H1 (cell line): ENCODE data around the gene RNASEH2A. TPM values are rescaled to one million over a fixed set of nuclear protein-coding genes. Genes with fewer than 3 reads are reported as not detected.

Source experiments
- TEAD4 ChIP-seq: IDR thresholded peaks from 2 replicates; pipeline ENCODE4 v1.6.1; 2012; ENCODE audit warnings: low read depth, low read length, inconsistent platforms, mixed read lengths
- polyA plus RNA-seq, 7 experiments: library from polyadenylated mRNA; depleted of rRNA in 3 of 7; stranded (reverse) in 5 of 7; unstranded in 2 of 7; fragments of >200 nt in 5 of 7; fragments of 200-250 nt in 2 of 7; gene quantifications; 1 replicate in 5 of 7; 2 replicates in 1 of 7; 4 replicates in 1 of 7; pipeline versions ENCODE4 v1.2.1 to v1.2.3, GENCODE V29; 2011 to 2013; ENCODE audit warnings: missing spikeins in 2 of 7, mixed read lengths in 2 of 7
- total RNA-seq: library from RNA; stranded (reverse); fragmentation: NEBNext Ultra II Directional; extraction: Animal tissue kit (Norgen Biotek cat#: 25700); gene quantifications from 2 replicates; pipeline ENCODE4 v1.2.1, GENCODE V29; 2021
- TF ChIP-seq, protein P1 (sequence below): IDR thresholded peaks from 2 replicates; pipeline ENCODE4 v1.6.1; 2011; ENCODE audit warnings: low read length, improper control_type of control experiment

Gene RNASEH2A
- total and polyA plus RNA-seq, 2 of the 8 experiments (the other 6 are each of a cell fraction or from before 2014, with no cell fraction given): 67.5 to 120 TPM

DNA sequence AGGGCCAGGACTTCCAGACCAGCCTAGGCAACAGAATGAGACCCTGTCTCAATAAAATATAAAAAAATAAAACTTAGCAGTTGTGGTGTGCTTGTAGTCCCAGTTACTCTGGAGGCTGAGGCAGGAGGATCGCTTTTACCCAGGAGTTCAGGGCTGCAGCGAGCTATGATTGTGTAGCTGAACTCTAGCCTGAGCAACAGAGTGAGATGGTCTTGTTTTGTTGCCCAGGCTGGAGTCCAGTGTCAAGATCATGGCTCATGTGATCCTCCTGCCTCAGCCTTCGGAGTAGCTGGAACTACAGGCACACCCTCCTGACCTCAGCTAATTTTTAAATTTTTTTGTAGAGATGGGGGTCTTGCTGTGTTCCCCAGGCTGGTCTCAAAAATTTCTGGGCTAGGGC, 19.4 kb upstream of the RNASEH2A start (continued):
- TF ChIP-seq, protein P1, sequence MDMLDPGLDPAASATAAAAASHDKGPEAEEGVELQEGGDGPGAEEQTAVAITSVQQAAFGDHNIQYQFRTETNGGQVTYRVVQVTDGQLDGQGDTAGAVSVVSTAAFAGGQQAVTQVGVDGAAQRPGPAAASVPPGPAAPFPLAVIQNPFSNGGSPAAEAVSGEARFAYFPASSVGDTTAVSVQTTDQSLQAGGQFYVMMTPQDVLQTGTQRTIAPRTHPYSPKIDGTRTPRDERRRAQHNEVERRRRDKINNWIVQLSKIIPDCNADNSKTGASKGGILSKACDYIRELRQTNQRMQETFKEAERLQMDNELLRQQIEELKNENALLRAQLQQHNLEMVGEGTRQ: no peak
- TF ChIP-seq TEAD4: no peak
